Right lobe of liver (tissue), 4 donors: ENCODE results near the gene ARHGEF10L.

Source experiments
- CTCF ChIP-seq, 4 donors: fragments of 200-600 bp in 3 of 4; fragments of 450-650 bp in 1 of 4; IDR thresholded peaks; one replicate each; pipeline versions ENCODE4 v1.5.1 to v1.8.0; 2016 to 2022; ENCODE audit warnings: antibody characterized with exemption in 4 of 4, mild to moderate bottlenecking in 2 of 4
- POLR2A ChIP-seq: fragments of 450-650 bp; IDR thresholded peaks from one replicate; pipeline ENCODE4 v1.6.1; 2017; ENCODE audit warnings: antibody characterized with exemption, mild to moderate bottlenecking
- donor health status: DM: no; HTN: no; CAD: no.
- donor health status: DM: no; HTN: no; CAD: no.
- donor health status: DM: no; HTN: yes; CAD: no.

GRCh38 chr1:17586172-17586964 lies 46.9 kb downstream of the ARHGEF10L start:
- TF ChIP-seq CTCF (IDR thresholded peaks at IDR 0.05) (no peak), POLR2A (no peak)
